Measurements from ENCODE around the gene RAD17. TPM values are rescaled to one million over a fixed set of nuclear protein-coding genes. Genes with fewer than 3 reads are reported as not detected.
"Not testable (repeated sequence)": the region's sequence is repeated elsewhere in the genome, so short reads cannot be mapped to it uniquely, and the experiment has no call there.

RAD17 gene
- polyA plus RNA-seq, 1 donor from 2014 or later = 29.6 TPM

GRCh38 chr5:69431424-69432303 lies 62.0 kb downstream of the RAD17 start:
- Mint-ChIP-seq H3K27ac (no peak overlapping the region), H3K4me1 (peaks cover 0 to 7% (median 6%) of the 10 kb centered on the region in 3 donors), H3K36me3 (peaks cover 3% of the 10 kb centered on the region), H3K27me3 (no peaks in the 10 kb centered on the region), H3K4me3 (no peak overlapping the region), H3K9me3 (no peaks in the 10 kb centered on the region)

- Mint-ChIP-seq H3K4me1 (peaks cover 0 to 7% (median 6%) of the 10 kb centered on the region in 3 donors), H3K9me3 (no peaks in the 10 kb centered on the region), H3K4me3 (no peak overlapping the region), H3K27ac (peak overlapping the region in 1 of 3 donors; percentile 40), H3K36me3 (peaks cover 3% of the 10 kb centered on the region), H3K27me3 (no peaks in the 10 kb centered on the region)
These were observed 63.0 kb downstream of the RAD17 start for GRCh38 chr5:69432412-69433206.

- H3K9me3 Mint-ChIP-seq, H3K36me3 Mint-ChIP-seq, H3K4me1 Mint-ChIP-seq, H3K4me3 Mint-ChIP-seq, H3K27me3 Mint-ChIP-seq, H3K27ac Mint-ChIP-seq: not testable (repeated sequence)
These were observed 65.8 kb downstream of the RAD17 start for GRCh38 chr5:69435276-69435884.

GRCh38 chr5:69444127-69444754 lies 74.6 kb downstream of the RAD17 start:
- H3K9me3 Mint-ChIP-seq = no peaks in the 10 kb centered on the region
- no peaks in the 10 kb centered on the region for H3K36me3 Mint-ChIP-seq
- H3K4me3 Mint-ChIP-seq = no peak overlapping the region
- no peak overlapping the region for H3K27ac Mint-ChIP-seq
- H3K27me3 Mint-ChIP-seq = no peaks in the 10 kb centered on the region
- no peaks in the 10 kb centered on the region for H3K4me1 Mint-ChIP-seq

GRCh38 chr5:69449511-69449910 lies 79.9 kb downstream of the RAD17 start:
- Mint-ChIP-seq H3K27ac (no peak overlapping the region), H3K27me3 (no peaks in the 10 kb centered on the region), H3K36me3 (no peaks in the 10 kb centered on the region), H3K4me3 (no peak overlapping the region), H3K9me3 (no peaks in the 10 kb centered on the region), H3K4me1 (peaks cover 0 to 2% (median 0%) of the 10 kb centered on the region in 3 donors)

- Mint-ChIP-seq H3K27ac (peak overlapping the region in 1 of 3 donors; percentile 50), H3K9me3 (no peaks in the 10 kb centered on the region), H3K4me3 (no peak overlapping the region), H3K4me1 (peaks cover 0 to 2% (median 0%) of the 10 kb centered on the region in 3 donors), H3K36me3 (no peaks in the 10 kb centered on the region), H3K27me3 (no peaks in the 10 kb centered on the region)
These were observed 80.5 kb downstream of the RAD17 start for GRCh38 chr5:69450116-69450515.

GRCh38 chr5:69450527-69450926 lies 80.9 kb downstream of the RAD17 start:
- not testable (repeated sequence) for H3K4me1 Mint-ChIP-seq

GRCh38 chr5:69451941-69452647 lies 82.5 kb downstream of the RAD17 start:
- Mint-ChIP-seq H3K27me3 (no peaks in the 10 kb centered on the region), H3K4me1 (peaks cover 0 to 2% (median 0%) of the 10 kb centered on the region in 3 donors), H3K36me3 (no peaks in the 10 kb centered on the region), H3K4me3 (no peak overlapping the region), H3K27ac (no peak overlapping the region), H3K9me3 (peaks cover 0 to 2% (median 0%) of the 10 kb centered on the region in 3 donors)

More at GRCh38 chr5:69450527-69450926, 80.9 kb downstream of the RAD17 start:
- H3K36me3 Mint-ChIP-seq, H3K9me3 Mint-ChIP-seq, H3K4me3 Mint-ChIP-seq, H3K27me3 Mint-ChIP-seq: not testable (repeated sequence)
- H3K27ac Mint-ChIP-seq = peak overlapping the region in 1 of 3 donors; percentile 50

GRCh38 chr5:69453487-69453886 lies 83.9 kb downstream of the RAD17 start:
- H3K4me1 Mint-ChIP-seq, H3K4me3 Mint-ChIP-seq, H3K9me3 Mint-ChIP-seq, H3K27ac Mint-ChIP-seq, H3K27me3 Mint-ChIP-seq, H3K36me3 Mint-ChIP-seq: not testable (repeated sequence)

GRCh38 chr5:69454460-69455249 lies 85.0 kb downstream of the RAD17 start:
- Mint-ChIP-seq H3K36me3 (peaks cover 4% of the 10 kb centered on the region), H3K4me1 (peaks cover 0 to 2% (median 0%) of the 10 kb centered on the region in 3 donors), H3K4me3 (no peak overlapping the region), H3K9me3 (peaks cover 0 to 7% (median 2%) of the 10 kb centered on the region in 3 donors), H3K27me3 (no peaks in the 10 kb centered on the region), H3K27ac (no peak overlapping the region)

GRCh38 chr5:69455428-69455988 lies 85.9 kb downstream of the RAD17 start:
- not testable (repeated sequence) for H3K4me3 Mint-ChIP-seq, H3K27me3 Mint-ChIP-seq, H3K36me3 Mint-ChIP-seq, H3K4me1 Mint-ChIP-seq, H3K9me3 Mint-ChIP-seq, H3K27ac Mint-ChIP-seq

- peaks cover 4% of the 10 kb centered on the region for H3K36me3 Mint-ChIP-seq
- H3K27ac Mint-ChIP-seq = no peak overlapping the region
- H3K4me1 Mint-ChIP-seq = no peaks in the 10 kb centered on the region
- H3K27me3 Mint-ChIP-seq = no peaks in the 10 kb centered on the region
- H3K9me3 Mint-ChIP-seq = peaks cover 0 to 7% (median 2%) of the 10 kb centered on the region in 3 donors
- H3K4me3 Mint-ChIP-seq = no peak overlapping the region
These were observed 92.6 kb downstream of the RAD17 start for GRCh38 chr5:69462170-69462569.
